Measurements from ENCODE around the gene STARD13.

STARD13 gene

GRCh38 chr13:33099860-33100259 lies 185.7 kb downstream of the STARD13 start:
- H3K36me3 ChIP-seq (ENCODE audit: control insufficient read depth, insufficient read depth, low read length): no peaks in the 10 kb centered on the region
- H3K4me3 ChIP-seq (ENCODE audit: insufficient read depth, low read depth, low read length): no peak overlapping the region
- no peaks in the 10 kb centered on the region for H3K9me3 ChIP-seq (ENCODE audit: control insufficient read depth, low read length)
- H3K4me1 ChIP-seq (ENCODE audit: control insufficient read depth, insufficient read depth, low read length): no peaks in the 10 kb centered on the region
- no peak overlapping the region for H3K27ac ChIP-seq (ENCODE audit: insufficient read depth, low read depth, low read length, poor library complexity, severe bottlenecking)
- no peaks in the 10 kb centered on the region for H3K27me3 ChIP-seq (ENCODE audit: control insufficient read depth, insufficient read depth, low read length, poor library complexity, severe bottlenecking)
- WGBS, 2 experiments: 63 to 68% methylated on average over 3 of the region's 3 CpGs

DNA sequence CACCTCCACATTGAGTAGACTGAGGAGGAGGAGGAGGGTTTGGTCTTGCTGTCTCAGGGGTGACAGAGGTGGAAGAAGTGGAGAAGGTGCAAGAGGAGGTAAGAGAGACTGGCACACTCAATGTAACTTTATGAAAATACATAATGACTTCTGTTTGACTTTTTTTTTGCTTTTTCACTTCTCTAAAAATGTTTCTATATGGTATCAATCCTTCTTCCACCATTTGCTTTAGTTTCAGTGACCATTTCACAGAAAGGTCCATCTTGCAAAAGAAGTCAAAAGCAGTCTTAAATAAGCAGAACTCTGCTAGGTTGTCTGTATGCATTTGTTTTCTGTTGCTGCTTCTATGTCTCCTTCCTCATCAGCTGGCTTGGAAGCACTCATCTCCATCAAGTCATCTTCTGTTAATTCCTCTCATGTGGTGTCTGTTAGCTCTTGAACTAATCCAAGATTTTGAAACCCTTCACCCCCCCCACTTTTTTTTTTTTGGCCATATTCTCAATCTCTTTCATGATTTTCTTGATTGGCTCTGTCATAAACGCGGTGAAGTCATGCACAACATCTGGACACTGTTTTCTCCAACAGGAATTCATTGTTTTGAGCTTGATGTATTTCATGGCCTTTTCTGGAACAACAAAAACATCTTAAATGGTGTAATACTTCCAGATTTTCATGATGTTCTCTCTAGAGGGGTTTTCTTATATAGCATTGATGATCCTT lies 188.5 kb downstream of the STARD13 start:
- Histone ChIP-seq H3K36me3 (ENCODE audit: control insufficient read depth, insufficient read depth, low read length) (no peaks in the 10 kb centered on the region), H3K4me3 (ENCODE audit: insufficient read depth, low read depth, low read length) (no peak overlapping the region), H3K9me3 (ENCODE audit: control insufficient read depth, low read length) (no peaks in the 10 kb centered on the region), H3K27ac (ENCODE audit: insufficient read depth, low read depth, low read length, poor library complexity, severe bottlenecking) (no peak overlapping the region), H3K4me1 (ENCODE audit: control insufficient read depth, insufficient read depth, low read length) (no peaks in the 10 kb centered on the region), H3K27me3 (ENCODE audit: control insufficient read depth, insufficient read depth, low read length, poor library complexity, severe bottlenecking) (no peaks in the 10 kb centered on the region)
- WGBS, 2 experiments: 93 to 96% methylated on average over 2 of the region's 2 CpGs

- Histone ChIP-seq H3K36me3 (ENCODE audit: control insufficient read depth, insufficient read depth, low read length) (no peaks in the 10 kb centered on the region), H3K27me3 (ENCODE audit: control insufficient read depth, insufficient read depth, low read length, poor library complexity, severe bottlenecking) (no peaks in the 10 kb centered on the region), H3K9me3 (ENCODE audit: control insufficient read depth, low read length) (no peaks in the 10 kb centered on the region), H3K27ac (ENCODE audit: insufficient read depth, low read depth, low read length, poor library complexity, severe bottlenecking) (no peak overlapping the region), H3K4me1 (ENCODE audit: control insufficient read depth, insufficient read depth, low read length) (no peaks in the 10 kb centered on the region), H3K4me3 (ENCODE audit: insufficient read depth, low read depth, low read length) (no peak overlapping the region)
- WGBS, 2 experiments: 84 to 86% methylated on average over 11 of the region's 11 CpGs
Measured at GRCh38 chr13:33092073-33092987, 193.2 kb downstream of the STARD13 start.

DNA sequence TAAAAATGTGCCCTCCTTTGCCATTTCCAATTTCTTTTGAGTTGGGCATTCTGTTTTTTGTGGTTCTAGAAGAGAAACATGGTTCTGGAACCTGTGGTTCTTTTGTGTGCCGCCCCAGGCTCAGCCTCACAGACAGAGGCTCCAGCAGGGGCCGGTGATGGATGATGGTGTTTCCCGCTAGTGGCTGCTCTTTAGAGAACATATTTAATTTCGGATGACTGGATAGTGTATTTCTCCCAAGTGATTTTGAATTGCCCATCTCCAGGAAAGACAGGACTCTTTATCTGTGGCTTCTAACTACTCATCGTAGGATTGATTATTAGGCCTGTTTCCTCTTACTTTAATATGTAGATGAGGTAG lies 194.2 kb downstream of the STARD13 start:
- Histone ChIP-seq H3K4me3 (ENCODE audit: insufficient read depth, low read depth, low read length) (no peak overlapping the region), H3K27me3 (ENCODE audit: control insufficient read depth, insufficient read depth, low read length, poor library complexity, severe bottlenecking) (no peaks in the 10 kb centered on the region), H3K9me3 (ENCODE audit: control insufficient read depth, low read length) (no peaks in the 10 kb centered on the region), H3K36me3 (ENCODE audit: control insufficient read depth, insufficient read depth, low read length) (no peaks in the 10 kb centered on the region), H3K4me1 (ENCODE audit: control insufficient read depth, insufficient read depth, low read length) (no peaks in the 10 kb centered on the region), H3K27ac (ENCODE audit: insufficient read depth, low read depth, low read length, poor library complexity, severe bottlenecking) (no peak overlapping the region)
- WGBS, 2 experiments: 93 to 96% methylated on average over 5 of the region's 5 CpGs

- Histone ChIP-seq H3K4me3 (ENCODE audit: insufficient read depth, low read depth, low read length) (no peak overlapping the region), H3K36me3 (ENCODE audit: control insufficient read depth, insufficient read depth, low read length) (no peaks in the 10 kb centered on the region), H3K9me3 (ENCODE audit: control insufficient read depth, low read length) (no peaks in the 10 kb centered on the region), H3K27ac (ENCODE audit: insufficient read depth, low read depth, low read length, poor library complexity, severe bottlenecking) (no peak overlapping the region), H3K4me1 (ENCODE audit: control insufficient read depth, insufficient read depth, low read length) (no peaks in the 10 kb centered on the region), H3K27me3 (ENCODE audit: control insufficient read depth, insufficient read depth, low read length, poor library complexity, severe bottlenecking) (no peaks in the 10 kb centered on the region)
- 89 to 92% methylated on average over 4 of the region's 4 CpGs for WGBS, 2 experiments
Measured at GRCh38 chr13:33090755-33091414, 194.7 kb downstream of the STARD13 start.

- no peak overlapping the region for H3K27ac ChIP-seq (ENCODE audit: insufficient read depth, low read depth, low read length, poor library complexity, severe bottlenecking)
- H3K4me3 ChIP-seq (ENCODE audit: insufficient read depth, low read depth, low read length): no peak overlapping the region
- H3K27me3 ChIP-seq (ENCODE audit: control insufficient read depth, insufficient read depth, low read length, poor library complexity, severe bottlenecking): no peaks in the 10 kb centered on the region
- 96% methylated on average over 3 of the region's 3 CpGs for WGBS, 2 experiments
- no peaks in the 10 kb centered on the region for H3K9me3 ChIP-seq (ENCODE audit: control insufficient read depth, low read length)
- H3K36me3 ChIP-seq (ENCODE audit: control insufficient read depth, insufficient read depth, low read length): no peaks in the 10 kb centered on the region
- H3K4me1 ChIP-seq (ENCODE audit: control insufficient read depth, insufficient read depth, low read length): no peaks in the 10 kb centered on the region
Measured at GRCh38 chr13:33089311-33089710, 196.2 kb downstream of the STARD13 start.

DNA sequence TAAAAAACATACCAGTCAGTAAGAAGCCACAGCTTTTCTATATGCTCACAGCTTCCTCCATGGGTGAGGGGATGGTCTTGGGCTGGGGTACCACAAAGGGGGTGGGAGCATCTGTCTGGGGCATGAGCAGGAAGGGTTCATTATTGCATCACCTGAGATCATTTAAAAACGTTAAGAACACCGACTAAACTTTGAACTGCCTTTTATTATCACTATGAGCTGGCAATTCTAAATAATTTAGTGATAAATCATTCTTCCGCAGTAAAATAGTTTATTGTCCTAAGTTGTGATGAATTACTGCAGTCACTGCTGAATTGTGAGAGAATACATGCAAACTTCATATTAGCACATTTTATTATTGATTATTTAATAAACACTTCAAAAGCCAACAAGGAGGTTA lies 197.8 kb downstream of the STARD13 start:
- Histone ChIP-seq H3K4me1 (ENCODE audit: control insufficient read depth, insufficient read depth, low read length) (no peaks in the 10 kb centered on the region), H3K27ac (ENCODE audit: insufficient read depth, low read depth, low read length, poor library complexity, severe bottlenecking) (no peak overlapping the region), H3K4me3 (ENCODE audit: insufficient read depth, low read depth, low read length) (no peak overlapping the region), H3K9me3 (ENCODE audit: control insufficient read depth, low read length) (no peaks in the 10 kb centered on the region), H3K27me3 (ENCODE audit: control insufficient read depth, insufficient read depth, low read length, poor library complexity, severe bottlenecking) (no peaks in the 10 kb centered on the region), H3K36me3 (ENCODE audit: control insufficient read depth, insufficient read depth, low read length) (no peaks in the 10 kb centered on the region)
- 100% methylated on average over 1 to 3 of the region's 3 CpGs for WGBS, 2 experiments

DNA sequence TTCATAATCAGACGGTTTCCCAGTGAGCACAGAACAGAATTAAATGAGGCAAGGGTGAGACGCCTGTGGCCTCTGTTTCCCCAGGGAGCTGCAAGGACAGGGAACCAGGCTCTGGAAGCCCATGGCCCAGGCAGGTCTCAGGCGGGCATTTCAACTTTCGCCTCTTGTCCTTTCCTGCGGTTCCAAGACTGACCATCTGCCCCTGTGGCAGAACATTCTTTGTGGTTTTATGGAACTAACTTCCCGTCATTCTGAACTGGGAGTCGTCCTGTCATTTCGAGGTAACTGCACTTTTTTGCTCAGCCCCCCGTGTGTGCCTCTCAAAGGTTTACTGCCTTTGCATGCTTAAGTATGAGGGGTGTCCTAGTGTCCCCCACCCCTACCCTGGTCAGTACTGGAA lies 198.5 kb downstream of the STARD13 start:
- no peaks in the 10 kb centered on the region for H3K4me1 ChIP-seq (ENCODE audit: control insufficient read depth, insufficient read depth, low read length)
- H3K9me3 ChIP-seq (ENCODE audit: control insufficient read depth, low read length): no peaks in the 10 kb centered on the region
- WGBS, 2 experiments: 88 to 89% methylated on average over 9 of the region's 9 CpGs
- H3K4me3 ChIP-seq (ENCODE audit: insufficient read depth, low read depth, low read length): no peak overlapping the region
- H3K36me3 ChIP-seq (ENCODE audit: control insufficient read depth, insufficient read depth, low read length): no peaks in the 10 kb centered on the region
- H3K27me3 ChIP-seq (ENCODE audit: control insufficient read depth, insufficient read depth, low read length, poor library complexity, severe bottlenecking): no peaks in the 10 kb centered on the region
- no peak overlapping the region for H3K27ac ChIP-seq (ENCODE audit: insufficient read depth, low read depth, low read length, poor library complexity, severe bottlenecking)

GRCh38 chr13:33083054-33083453 lies 202.5 kb downstream of the STARD13 start:
- Histone ChIP-seq H3K4me3 (ENCODE audit: insufficient read depth, low read depth, low read length) (no peak overlapping the region), H3K36me3 (ENCODE audit: control insufficient read depth, insufficient read depth, low read length) (no peaks in the 10 kb centered on the region), H3K27me3 (ENCODE audit: control insufficient read depth, insufficient read depth, low read length, poor library complexity, severe bottlenecking) (no peaks in the 10 kb centered on the region), H3K9me3 (ENCODE audit: control insufficient read depth, low read length) (no peaks in the 10 kb centered on the region), H3K27ac (ENCODE audit: insufficient read depth, low read depth, low read length, poor library complexity, severe bottlenecking) (no peak overlapping the region), H3K4me1 (ENCODE audit: control insufficient read depth, insufficient read depth, low read length) (no peaks in the 10 kb centered on the region)
- WGBS, 2 experiments: no CpG with 5 or more reads among the region's 1 CpG

DNA sequence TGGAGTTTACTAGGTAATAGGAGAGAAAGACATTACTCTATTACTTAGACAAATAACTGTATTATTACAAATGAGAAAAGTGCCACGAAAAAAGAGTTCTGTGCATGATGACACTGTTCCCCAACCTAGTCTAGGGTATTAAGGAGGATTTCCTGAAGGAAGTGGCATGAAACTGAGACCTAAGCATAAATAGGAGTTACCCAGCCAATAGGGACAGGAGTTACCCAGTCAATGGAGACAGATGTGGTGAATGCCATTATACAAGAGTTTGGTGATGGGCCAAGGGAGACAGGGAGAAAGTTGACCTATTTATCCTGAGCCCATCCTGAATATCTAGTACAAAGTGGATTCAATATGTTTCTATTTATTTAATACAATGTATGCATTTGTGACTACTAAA lies 203.9 kb downstream of the STARD13 start:
- H3K36me3 ChIP-seq (ENCODE audit: control insufficient read depth, insufficient read depth, low read length): no peaks in the 10 kb centered on the region
- WGBS, 2 experiments: 79 to 90% methylated on average over 1 of the region's 1 CpG
- no peaks in the 10 kb centered on the region for H3K4me1 ChIP-seq (ENCODE audit: control insufficient read depth, insufficient read depth, low read length)
- H3K27ac ChIP-seq (ENCODE audit: insufficient read depth, low read depth, low read length, poor library complexity, severe bottlenecking): no peak overlapping the region
- no peak overlapping the region for H3K4me3 ChIP-seq (ENCODE audit: insufficient read depth, low read depth, low read length)
- no peaks in the 10 kb centered on the region for H3K27me3 ChIP-seq (ENCODE audit: control insufficient read depth, insufficient read depth, low read length, poor library complexity, severe bottlenecking)
- H3K9me3 ChIP-seq (ENCODE audit: control insufficient read depth, low read length): no peaks in the 10 kb centered on the region
